ENCODE measurements around the gene JUNB. TPM values are rescaled to one million over a fixed set of nuclear protein-coding genes. Genes with fewer than 3 reads are reported as not detected.
A peak's percentile ranks its signal among the peaks of the same experiment; 100 is the strongest.

Gene JUNB
- total and polyA plus RNA-seq, 2 of the 13 experiments (the other 11 are each of a cell fraction or from before 2014, with no cell fraction given) = 7.7 to 8.2 TPM

GRCh38 chr19:12806242-12807081 lies 15.2 kb downstream of the JUNB start, which contains the start of gene RNASEH2A (continued):
- TF ChIP-seq ZSCAN30 (CRISPR knock-in tag; IDR thresholded peaks at IDR 0.05) = no peak
- TF ChIP-seq, protein P1, sequence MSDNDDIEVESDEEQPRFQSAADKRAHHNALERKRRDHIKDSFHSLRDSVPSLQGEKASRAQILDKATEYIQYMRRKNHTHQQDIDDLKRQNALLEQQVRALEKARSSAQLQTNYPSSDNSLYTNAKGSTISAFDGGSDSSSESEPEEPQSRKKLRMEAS (IDR thresholded peaks at IDR 0.05) = peak; percentile 91
- TF ChIP-seq ZNF24 (IDR thresholded peaks at IDR 0.05) = no peak
- TF ChIP-seq, protein P2, sequence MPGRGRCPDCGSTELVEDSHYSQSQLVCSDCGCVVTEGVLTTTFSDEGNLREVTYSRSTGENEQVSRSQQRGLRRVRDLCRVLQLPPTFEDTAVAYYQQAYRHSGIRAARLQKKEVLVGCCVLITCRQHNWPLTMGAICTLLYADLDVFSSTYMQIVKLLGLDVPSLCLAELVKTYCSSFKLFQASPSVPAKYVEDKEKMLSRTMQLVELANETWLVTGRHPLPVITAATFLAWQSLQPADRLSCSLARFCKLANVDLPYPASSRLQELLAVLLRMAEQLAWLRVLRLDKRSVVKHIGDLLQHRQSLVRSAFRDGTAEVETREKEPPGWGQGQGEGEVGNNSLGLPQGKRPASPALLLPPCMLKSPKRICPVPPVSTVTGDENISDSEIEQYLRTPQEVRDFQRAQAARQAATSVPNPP (CRISPR knock-in tag; IDR thresholded peaks at IDR 0.05) = no peak; the same call in 1 of the 2 replicates
- no peak for TF ChIP-seq ZNF644 (CRISPR knock-in tag; IDR thresholded peaks at IDR 0.05; ENCODE audit: low read depth)
- TF ChIP-seq JARID2 (CRISPR knock-in tag; IDR thresholded peaks at IDR 0.05; ENCODE audit: insufficient replicate concordance) = no peak
- peak; percentile 73; the same call in 1 of the 2 replicates for TF ChIP-seq HOXD1 (CRISPR knock-in tag; IDR thresholded peaks at IDR 0.05)
- no peak for TF ChIP-seq PHB2 (IDR thresholded peaks at IDR 0.05; ENCODE audit: partially characterized antibody)
- no peak for TF ChIP-seq SMYD3 (CRISPR knock-in tag; IDR thresholded peaks at IDR 0.05)
- TF ChIP-seq, protein P3, sequence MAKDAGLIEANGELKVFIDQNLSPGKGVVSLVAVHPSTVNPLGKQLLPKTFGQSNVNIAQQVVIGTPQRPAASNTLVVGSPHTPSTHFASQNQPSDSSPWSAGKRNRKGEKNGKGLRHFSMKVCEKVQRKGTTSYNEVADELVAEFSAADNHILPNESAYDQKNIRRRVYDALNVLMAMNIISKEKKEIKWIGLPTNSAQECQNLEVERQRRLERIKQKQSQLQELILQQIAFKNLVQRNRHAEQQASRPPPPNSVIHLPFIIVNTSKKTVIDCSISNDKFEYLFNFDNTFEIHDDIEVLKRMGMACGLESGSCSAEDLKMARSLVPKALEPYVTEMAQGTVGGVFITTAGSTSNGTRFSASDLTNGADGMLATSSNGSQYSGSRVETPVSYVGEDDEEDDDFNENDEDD (CRISPR knock-in tag; IDR thresholded peaks at IDR 0.05; ENCODE audit: borderline replicate concordance) = peak; percentile 99
- TF ChIP-seq, protein P4, sequence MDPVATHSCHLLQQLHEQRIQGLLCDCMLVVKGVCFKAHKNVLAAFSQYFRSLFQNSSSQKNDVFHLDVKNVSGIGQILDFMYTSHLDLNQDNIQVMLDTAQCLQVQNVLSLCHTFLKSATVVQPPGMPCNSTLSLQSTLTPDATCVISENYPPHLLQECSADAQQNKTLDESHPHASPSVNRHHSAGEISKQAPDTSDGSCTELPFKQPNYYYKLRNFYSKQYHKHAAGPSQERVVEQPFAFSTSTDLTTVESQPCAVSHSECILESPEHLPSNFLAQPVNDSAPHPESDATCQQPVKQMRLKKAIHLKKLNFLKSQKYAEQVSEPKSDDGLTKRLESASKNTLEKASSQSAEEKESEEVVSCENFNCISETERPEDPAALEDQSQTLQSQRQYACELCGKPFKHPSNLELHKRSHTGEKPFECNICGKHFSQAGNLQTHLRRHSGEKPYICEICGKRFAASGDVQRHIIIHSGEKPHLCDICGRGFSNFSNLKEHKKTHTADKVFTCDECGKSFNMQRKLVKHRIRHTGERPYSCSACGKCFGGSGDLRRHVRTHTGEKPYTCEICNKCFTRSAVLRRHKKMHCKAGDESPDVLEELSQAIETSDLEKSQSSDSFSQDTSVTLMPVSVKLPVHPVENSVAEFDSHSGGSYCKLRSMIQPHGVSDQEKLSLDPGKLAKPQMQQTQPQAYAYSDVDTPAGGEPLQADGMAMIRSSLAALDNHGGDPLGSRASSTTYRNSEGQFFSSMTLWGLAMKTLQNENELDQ (CRISPR knock-in tag; IDR thresholded peaks at IDR 0.05; ENCODE audit: borderline replicate concordance) = no peak
- TF ChIP-seq, protein P5, sequence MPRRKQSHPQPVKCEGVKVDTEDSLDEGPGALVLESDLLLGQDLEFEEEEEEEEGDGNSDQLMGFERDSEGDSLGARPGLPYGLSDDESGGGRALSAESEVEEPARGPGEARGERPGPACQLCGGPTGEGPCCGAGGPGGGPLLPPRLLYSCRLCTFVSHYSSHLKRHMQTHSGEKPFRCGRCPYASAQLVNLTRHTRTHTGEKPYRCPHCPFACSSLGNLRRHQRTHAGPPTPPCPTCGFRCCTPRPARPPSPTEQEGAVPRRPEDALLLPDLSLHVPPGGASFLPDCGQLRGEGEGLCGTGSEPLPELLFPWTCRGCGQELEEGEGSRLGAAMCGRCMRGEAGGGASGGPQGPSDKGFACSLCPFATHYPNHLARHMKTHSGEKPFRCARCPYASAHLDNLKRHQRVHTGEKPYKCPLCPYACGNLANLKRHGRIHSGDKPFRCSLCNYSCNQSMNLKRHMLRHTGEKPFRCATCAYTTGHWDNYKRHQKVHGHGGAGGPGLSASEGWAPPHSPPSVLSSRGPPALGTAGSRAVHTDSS (CRISPR knock-in tag; conservative IDR thresholded peaks at IDR 0.05) = no peak
- TF ChIP-seq ZNF235 (CRISPR knock-in tag; IDR thresholded peaks at IDR 0.05; ENCODE audit: borderline replicate concordance) = peak; percentile 79; the same call in 1 of the 2 replicates
- TF ChIP-seq BCLAF1 (IDR thresholded peaks at IDR 0.05) = no peak
- peak; percentile 91 for TF ChIP-seq RBFOX2 (IDR thresholded peaks at IDR 0.05; ENCODE audit: low read depth, low read length)
- peak; percentile 7; the same call in 1 of the 2 replicates for TF ChIP-seq ZNF878 (CRISPR knock-in tag; IDR thresholded peaks at IDR 0.05)
- TF ChIP-seq ZNF670 (CRISPR knock-in tag; IDR thresholded peaks at IDR 0.05; ENCODE audit: borderline replicate concordance) = no peak
- peak; percentile 69; the same call in 1 of the 2 replicates for TF ChIP-seq MIER3 (CRISPR knock-in tag; IDR thresholded peaks at IDR 0.05; ENCODE audit: borderline replicate concordance)

All from HepG2 (cell line).